GM18498 (cell line): Measurements from ENCODE around the gene DPYD.

Experiments
- ATAC-seq: cut with Tn5 transposase; IDR thresholded peaks from one replicate; pipeline ENCODE4 v1.9.1; 2021; ENCODE audit warnings: mild to moderate bottlenecking, moderate library complexity; ENCODE audit not compliant: unreplicated experiment

Gene DPYD

DNA sequence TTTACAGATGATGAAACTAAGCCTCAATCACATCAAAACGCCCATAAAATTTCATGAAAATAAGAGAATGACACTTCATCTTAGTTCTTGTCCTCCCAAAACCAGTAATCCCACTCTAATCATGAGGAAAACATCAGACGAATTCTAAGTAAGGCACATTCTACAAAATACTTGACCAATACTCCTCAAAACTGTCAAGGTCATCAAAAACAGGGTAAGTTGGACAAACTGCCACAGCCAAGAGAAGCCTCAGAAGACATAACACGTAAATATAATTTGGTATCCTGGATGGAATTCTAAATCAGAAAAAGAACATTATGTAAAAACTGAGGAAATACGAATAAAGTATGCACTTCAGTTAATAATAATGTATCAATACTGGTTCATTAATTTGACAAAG lies 128.2 kb downstream of the DPYD start:
- ATAC-seq, result no peak

DNA sequence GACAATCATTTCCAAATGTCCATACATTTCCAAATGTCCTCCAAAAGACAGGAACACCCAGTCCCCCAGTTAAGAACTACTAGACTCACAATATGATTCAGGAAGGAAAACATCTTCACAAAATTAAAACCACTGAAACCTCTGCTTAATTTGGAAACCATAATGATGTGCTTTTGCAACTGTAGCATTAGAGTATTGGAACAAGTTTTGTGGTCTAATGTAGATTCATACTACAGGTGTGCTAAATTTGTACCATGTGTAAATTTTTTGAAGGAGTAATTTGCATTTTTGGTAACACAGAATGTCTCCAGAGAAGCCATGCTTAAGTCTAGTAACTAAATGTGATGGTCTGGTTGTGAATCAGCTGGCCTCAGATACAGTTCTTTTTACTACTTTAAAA lies 129.6 kb downstream of the DPYD start:
- peak; percentile 85 for ATAC-seq

DNA sequence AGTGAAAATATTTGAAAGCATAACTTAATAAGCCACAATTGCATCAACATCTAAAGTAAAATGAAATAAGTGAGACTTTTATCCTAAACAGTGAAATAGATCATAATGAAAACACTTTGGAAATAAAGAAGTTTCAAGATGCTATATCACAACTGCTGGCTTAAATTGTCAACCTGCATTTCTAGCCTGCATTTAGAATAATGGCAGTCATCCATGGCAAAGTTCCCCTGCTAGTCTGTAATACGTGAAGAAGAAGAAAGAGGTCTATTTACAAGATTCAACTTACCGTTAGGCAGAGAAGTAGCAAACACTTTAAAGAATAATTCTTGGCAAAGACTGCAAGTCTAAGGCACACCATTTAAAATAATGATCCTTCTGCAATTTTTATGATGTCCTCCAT lies 133.6 kb downstream of the DPYD start:
- no peak for ATAC-seq

DNA sequence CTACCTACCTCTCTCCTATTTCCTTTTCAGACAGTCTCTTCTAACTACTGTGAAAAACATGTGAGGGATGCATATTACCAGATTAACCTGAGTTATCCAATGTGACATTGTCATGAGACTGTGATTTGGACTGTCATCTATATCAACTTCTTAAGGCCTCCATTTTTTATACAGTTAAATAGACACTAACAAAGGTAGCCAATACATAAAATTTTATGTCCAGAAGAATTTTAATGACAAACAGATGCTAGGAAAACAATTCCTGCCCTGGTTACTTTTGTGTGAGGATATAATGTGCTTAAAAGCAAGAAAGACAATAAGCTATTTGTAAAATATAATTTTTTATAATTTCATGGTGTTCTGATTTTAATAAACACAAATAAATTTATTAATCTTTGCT lies 136.2 kb downstream of the DPYD start:
- no peak for ATAC-seq

DNA sequence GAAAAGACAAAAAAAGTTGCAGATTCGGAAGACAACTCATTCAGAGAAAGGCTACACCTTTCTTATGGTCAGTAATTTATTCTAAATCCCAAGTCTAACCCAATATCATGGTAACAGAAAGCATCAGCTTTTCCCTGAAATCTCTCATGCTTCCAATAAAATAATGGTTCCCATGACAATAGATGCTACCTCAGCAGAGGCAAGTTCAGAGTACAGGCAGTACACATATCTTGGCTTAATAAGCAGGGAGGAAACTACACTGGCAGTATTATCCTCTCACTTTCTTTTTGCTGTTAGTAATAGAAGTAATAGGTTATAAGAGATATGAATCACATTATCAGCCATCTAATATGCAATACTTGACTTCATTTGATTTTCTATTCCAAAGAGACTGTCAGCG lies 137.1 kb downstream of the DPYD start:
- ATAC-seq, result no peak

DNA sequence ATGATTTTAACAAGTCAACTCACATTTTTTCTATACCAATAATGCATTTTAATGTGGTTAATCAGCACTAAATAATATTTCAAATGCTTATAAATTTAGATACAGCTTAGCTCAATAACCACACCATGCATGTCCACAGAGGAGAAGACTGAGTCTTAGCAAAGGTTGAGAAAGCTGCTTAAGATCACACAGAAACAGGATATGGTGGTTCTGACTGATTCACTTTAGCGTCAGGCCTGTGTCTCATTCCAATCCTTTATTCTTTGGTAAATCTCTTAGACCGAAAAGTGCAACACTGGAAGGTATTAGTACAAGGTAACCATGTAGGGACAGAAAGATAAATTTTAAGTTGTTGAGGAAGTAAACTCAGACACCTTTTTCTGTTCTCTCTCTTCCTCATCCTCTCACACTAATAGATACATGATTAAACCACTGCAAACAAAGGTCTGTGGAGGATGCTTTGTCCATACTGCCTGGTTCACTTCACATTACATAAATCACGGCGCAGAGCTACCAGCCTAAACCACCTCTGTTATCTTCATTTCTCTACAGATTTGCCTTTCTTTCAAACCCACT lies 139.0 kb downstream of the DPYD start:
- ATAC-seq, result peak; percentile 64

DNA sequence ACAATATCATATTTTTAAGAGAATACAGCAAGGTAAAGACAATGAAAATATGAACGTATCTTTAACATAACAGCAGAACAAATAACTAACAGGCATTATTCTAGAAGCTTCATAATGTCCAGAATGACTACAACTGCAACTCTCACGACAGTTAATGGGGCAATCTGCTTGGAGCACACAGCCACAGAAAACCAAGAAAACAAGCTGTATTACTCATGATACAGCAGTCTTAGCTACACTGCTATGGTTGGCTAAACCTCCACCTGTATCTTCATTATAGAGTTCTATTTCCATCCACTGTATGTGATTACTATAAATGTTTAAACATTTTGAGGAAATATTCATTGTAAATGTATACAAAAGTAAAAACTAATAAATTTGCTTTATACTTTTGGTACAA lies 139.9 kb downstream of the DPYD start:
- no peak for ATAC-seq

DNA sequence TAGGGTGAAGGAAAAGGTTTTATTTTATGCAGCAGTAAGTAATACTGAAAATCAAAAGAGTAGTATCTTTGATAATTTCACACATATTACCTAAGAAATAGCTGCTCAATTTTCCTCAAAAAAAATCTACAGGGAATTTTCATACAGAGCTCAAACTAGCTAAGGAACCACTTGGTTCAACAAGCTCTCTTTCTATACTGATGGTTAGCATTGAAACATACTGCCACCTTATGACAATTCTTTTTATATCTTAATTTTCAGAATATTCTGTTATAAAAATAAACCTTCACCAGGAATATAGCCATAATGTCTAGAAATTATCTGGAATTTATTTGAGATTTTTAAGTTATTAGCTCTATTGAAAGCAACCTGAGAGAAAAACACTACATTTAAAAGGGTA lies 142.1 kb downstream of the DPYD start:
- no peak for ATAC-seq

DNA sequence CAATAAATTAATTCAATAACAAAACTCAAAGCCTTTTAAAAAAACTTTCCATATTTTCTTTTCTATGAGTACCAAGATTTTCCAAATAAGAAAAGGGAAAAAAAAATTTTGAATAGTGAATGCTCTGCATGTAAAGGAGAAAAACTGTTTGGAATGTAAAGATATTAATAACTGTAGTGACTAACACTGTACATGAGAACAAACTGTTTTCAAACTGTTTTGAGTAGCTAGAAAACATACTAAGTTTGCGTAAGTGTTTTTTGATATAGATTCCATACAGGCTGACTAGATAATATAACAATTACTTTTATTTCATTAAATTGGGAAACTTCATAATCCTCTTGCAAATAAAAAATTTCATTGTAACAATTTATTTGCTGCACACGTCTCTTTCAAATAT lies 150.5 kb downstream of the DPYD start:
- ATAC-seq, result no peak

DNA sequence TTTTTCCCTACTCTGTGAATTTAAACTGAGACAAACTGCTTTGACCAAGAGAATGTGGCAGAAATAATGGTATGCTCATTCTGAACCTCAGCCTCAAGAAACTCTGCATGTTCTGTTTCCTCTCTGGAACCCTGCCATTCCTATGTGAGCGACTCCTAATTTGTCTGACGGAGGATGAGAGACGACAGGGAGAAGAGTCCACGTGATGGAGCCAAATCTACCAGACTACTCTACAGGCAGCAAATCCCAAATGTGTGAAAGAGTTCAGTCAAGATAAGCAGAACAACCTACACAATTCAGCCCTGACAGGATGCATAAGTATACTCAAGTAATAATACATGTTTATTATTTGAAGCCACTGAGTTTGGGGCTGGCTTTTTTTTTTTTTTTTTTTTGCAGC lies 153.5 kb downstream of the DPYD start:
- ATAC-seq, result no peak

DNA sequence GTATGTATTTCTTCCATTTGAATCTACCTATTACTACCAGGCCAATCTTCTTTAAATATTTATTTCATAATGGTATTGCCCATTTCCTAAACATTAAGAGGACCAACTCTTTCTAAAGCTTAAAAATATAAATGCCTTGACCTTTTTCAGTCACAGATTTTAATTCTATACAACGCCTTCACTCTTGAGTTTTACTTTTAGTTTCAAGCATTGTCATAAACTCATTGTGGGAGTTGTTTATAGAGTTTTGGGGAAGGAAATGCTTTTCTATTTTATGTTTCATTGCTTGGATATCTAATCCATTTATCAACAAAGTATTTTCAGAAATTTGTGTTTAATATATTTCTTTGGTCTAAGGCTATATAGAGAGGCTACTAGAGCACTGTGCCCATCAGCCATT lies 155.8 kb downstream of the DPYD start:
- ATAC-seq, result no peak

DNA sequence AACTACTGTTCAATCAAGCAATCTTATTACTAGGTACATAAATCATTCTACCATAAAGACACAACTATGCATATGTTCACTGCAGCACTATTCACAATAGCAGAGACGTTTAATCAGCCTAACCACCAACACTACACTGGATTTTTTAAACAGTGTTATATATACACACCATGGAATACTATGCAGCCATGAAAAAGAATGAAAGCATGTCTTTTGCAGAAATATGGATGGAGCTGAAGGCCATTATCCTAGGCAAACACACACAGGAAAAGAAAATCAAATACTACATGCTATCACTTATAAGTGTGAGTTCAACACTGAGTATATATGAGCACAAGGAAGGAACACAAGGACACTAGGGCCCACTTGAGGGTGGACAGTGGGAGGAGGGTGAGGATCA lies 159.2 kb downstream of the DPYD start:
- ATAC-seq, result no peak

DNA sequence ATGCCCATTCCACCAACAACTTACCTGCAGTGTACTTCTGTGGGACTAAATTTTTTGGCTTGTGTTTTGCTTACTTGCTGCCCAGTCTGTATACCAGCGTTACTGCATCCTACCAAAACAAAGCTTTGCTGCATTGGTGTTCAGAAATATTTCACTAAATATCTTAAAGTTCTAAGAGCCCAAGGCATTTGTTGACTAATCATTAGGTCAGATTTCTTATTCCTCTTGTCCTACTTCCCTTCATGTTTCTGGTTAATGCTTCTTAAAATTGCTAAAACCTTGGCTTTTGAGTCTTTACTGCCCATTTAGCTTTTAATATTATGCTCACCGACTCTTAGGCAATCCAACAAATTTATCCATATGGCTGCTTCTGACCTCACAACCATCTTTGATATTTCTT lies 161.8 kb downstream of the DPYD start:
- no peak for ATAC-seq

DNA sequence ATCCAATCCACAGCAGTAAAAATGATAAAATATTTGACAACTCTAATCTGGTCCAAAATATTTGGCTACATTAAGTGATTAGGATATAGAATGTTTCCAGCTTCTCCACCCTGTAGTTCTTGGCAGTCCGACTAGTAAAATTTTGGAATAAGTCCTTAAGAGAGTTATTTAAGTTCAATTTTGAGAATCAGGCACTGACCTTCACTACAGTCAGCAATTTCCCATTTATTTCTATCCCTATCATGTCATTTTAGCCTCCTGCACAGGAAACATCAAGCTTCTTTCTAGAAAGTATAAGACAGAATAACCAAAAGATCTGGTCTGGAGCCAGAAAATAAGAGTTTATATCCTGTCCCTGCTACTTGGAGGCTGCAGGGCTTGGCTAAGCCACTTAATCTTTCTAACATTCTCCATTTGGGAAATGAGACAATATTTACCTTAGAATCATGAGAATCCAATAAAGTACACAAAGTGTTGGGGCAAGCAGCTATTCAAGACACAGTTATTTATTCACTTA lies 162.2 kb downstream of the DPYD start:
- ATAC-seq, result no peak

DNA sequence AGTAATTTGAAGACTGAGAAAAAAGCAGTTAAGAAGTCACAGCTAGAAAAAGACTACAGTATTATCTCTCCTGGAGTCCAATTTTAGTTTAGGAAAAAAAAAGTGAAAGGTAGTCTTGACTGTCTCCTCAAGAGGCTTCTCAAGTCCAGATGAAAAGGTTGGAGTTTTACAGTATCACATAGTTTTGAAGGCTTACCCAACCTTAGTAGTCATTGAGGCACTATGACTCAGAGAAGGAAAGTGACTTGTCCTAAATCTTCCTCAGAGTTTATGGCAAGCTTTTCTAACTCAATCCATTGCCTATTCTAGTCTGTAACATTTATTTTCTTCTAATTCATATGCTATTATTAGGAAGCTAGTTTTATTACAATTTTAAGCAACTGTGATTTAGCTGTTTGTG lies 174.9 kb downstream of the DPYD start:
- no peak for ATAC-seq

DNA sequence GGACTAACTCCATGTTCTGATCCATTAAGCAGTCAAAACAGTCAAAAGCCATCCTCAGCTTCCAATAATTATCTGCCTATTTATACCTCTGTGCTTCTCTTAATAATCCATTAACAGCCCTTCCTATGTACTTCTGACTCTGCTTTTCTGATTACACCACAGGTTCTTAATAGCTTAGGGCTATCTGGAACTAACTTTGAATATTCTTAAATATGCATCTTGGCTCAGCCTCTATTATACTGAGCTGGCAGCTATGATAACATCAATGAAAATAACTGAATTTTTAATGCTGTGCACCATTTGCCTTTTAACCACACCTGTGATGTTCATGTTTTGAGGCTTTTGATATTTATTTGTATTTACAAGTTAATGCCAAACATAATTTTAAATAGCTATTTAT lies 175.9 kb downstream of the DPYD start:
- ATAC-seq, result no peak

DNA sequence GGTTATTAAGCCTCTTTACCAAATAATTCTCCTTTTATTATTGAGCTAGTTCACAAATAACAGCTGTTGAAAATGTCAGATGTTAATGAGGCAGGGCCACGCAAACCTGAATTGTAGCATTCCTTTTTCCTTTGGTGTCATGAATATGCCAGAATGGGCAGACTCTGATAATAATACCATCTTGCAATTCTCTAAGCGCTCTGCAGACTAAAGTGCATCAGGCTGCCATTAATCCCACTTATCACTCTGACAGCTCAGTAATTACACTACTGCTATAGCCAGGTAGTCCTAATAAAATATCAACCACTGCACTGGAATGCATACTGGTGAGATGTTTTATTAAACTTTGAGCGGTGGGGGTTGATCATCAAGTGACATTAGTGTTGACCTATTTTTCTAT lies 177.7 kb downstream of the DPYD start:
- ATAC-seq, result no peak

DNA sequence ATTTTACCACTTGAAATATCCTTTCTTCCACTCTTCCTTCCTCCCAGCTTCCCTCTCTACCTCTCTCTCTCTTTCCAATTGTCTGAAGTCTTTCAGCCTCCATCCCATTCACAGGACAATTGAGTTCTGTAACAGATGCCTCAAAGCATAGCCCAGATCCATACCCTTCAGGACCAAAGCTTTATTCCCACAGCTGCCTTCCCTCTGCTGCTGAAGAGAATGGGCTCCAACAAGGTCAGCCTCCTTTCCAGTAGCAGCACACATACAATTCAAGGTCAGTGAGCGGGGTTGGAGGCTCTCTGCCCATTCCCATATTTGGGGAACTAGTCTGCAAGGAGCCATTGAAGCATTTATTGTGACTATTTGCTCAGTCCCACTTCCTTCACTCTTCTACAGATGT lies 179.9 kb downstream of the DPYD start:
- no peak for ATAC-seq

DNA sequence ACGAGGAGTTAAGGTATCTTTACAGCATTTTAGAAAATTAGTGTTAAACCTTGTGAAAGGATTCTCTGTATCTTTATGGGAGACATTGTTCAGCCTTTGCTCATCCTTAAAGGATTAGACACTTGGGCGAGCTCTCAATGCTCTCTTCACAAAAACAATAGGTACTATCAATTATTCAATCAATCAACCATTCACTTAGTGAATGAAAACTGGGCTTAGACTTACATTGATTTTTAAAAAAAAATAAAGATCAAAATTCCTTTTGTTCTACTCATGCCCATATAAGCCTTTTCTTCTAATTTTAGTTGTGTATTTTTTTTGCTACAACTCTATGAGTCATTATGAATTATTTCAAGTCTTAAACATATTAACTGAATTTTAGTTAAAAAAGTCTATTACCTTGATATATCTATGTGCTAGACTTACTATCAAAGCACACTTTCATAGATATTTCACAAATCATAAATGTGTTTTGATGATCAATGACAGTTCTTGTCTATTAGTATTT lies 181.2 kb downstream of the DPYD start:
- no peak for ATAC-seq

DNA sequence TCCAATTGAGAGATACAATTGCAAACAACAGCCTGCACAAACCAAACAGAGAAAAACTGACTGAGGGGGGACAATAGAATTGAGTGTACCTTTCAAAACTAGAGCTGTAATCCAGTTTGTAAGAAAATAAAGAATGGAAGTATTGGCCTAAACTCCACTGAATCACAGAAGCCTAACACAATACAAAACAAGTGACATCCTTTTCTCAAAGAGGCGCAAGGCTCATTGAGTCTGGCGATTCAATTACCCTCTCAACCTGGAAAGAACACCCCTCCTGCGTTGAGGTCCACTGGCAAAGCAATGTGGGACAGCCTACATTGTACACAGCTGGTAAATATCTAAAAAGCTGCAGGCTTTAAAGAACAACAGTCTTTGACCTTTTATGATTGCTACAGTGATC lies 182.6 kb downstream of the DPYD start:
- no peak for ATAC-seq

DNA sequence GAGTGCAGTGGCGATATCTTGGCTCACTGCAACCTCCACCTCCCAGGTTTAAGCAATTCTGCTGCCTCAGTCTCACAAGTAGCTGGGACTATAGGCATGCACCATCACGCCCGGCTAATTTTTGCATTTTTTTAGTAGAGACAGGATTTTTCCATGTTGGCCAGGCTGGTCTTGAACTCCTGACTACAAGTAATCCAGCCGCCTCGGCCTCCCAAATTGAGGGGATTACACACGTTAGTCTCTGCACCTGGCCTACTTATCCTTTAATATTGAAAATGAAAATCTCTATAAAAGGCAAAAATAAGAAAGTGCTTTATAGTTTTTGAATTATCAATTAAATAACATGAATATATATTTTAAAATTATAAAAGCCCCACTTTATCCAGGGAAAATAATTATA lies 190.6 kb downstream of the DPYD start:
- no peak for ATAC-seq

DNA sequence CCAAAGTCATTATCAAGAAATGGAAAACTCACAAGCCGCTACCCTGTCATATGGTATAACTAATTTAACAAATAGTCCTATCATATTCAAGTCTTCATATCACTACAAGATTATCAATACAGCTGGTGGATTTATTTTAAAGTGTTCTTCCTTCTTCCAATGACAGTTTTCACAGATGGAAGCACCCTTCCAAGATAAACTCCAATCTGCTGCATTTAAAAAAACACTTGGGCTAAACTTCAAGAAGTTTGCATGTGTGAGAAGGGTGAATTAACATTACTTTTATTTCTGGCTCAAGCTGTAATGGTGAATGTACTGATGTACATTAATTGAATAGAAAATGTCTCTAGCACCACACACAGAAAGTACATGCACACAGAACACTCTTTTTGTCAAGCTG lies 192.4 kb downstream of the DPYD start:
- no peak for ATAC-seq

DNA sequence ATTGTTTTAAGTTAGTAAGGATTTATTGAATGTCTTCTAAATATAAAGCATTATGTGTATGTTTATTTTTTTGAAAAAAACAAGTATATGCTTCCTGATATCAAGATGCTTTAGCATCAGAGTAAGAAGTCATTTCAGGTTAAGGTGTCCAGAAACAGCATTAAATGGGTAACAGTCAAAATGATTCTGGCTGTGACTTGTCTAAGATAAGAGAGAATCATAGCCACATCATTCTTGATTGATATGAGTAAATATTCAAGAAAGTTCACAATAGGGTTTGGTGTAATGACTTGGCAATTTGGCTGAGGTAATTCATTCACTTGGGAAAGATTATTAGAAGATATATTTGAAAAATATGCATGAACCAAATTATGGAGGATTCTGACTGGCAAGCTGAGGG lies 193.8 kb downstream of the DPYD start:
- no peak for ATAC-seq
